GM12891 (cell line): ENCODE results near the gene NPAS1.

ENCODE experiments used
- PAX5 ChIP-seq: IDR thresholded peaks from 2 replicates; pipeline ENCODE4 v1.6.1; 2011; ENCODE audit warnings: low read length, moderate library complexity, mild to moderate bottlenecking; ENCODE audit not compliant: insufficient read depth, severe bottlenecking
- POLR2A ChIP-seq: IDR thresholded peaks from 2 replicates; pipeline ENCODE4 v1.6.1; 2011; ENCODE audit warnings: low read depth, low read length, control low read depth
- POLR2AphosphoS5 ChIP-seq: IDR thresholded peaks from 2 replicates; pipeline ENCODE4 v1.6.1; 2011; ENCODE audit warnings: low read depth, low read length, control low read depth

DNA sequence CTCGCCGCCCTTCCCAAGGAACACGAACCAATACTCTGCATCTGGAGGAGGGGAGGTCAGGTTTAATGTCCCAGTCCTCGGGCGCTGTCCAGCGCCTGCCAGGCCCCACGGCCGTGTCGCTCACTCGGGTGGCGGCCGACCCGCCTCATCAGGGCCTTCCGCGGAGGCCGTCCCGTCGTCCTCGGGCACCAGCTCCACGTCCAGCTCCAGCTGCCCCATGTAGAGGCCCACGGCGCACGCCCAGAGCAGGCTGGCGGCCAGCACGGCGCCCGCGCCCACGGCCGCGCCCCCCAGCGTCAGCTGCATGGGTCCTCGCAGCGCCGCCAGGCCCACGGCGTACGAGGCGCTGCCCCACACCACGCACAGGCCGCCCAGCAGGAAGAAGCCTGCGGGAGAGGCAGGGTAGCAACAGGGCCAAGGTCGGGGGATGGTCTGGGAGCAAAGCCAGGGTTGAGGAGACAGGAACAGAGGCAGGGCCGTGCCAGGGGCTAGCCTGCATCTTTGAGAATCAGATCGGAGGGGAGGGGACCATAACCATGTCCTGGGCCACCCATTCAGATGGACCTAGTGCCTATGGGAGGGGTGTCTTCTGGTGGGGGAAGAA, 26.3 kb downstream of the NPAS1 start:
- TF ChIP-seq POLR2A = no peak
- no peak for TF ChIP-seq POLR2AphosphoS5
- TF ChIP-seq PAX5 = no peak
